DND-41 (cell line): ENCODE measurements around the gene ESR2.

Experiments used
- EZH2 ChIP-seq: IDR thresholded peaks from 3 replicates; pipeline ENCODE4 v1.6.1; 2012; ENCODE audit warnings: borderline replicate concordance, low read depth, mild to moderate bottlenecking, moderate library complexity, low read length, inconsistent platforms; ENCODE audit not compliant: severe bottlenecking
- TF ChIP-seq, protein P1 (sequence below): IDR thresholded peaks from 2 replicates; pipeline ENCODE4 v1.5.1; 2012; ENCODE audit warnings: borderline replicate concordance, low read length, moderate library complexity, mild to moderate bottlenecking; ENCODE audit not compliant: poor library complexity, severe bottlenecking; ENCODE audit errors: extremely low read depth

DNA sequence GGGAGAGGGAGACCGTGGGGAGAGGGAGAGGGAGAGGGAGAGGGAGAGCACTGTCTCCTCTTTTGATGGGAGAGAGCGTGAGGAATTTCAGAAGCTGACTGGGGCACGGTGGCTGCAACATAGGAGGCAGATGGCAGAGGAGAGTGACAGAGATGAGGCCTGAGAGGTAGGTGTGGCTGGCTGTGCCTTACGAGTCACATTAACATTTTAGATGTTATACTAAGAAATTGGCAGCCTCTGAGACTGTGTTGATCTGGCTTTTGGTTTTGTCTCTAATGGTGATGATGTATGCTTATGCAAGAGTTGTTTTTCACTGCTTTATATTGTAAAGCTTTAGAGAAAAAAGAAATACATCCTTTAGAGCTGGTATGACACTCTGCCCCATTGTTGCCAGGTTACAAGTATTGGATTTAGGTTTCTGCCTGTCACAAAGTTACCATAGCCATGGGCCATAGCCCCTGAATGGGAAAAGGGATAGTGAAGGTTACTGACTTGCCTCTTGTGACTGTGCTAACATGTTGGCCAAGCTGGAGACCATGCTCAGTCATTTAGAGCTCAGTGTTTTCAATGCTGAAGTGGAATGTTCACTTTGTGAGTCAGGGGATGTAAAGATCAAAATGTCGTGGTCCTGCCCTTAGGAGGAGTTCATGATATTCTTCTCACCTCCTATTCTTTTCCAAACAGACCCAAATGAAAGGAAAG, 255.2 kb downstream of the ESR2 start:
- TF ChIP-seq, protein P1, sequence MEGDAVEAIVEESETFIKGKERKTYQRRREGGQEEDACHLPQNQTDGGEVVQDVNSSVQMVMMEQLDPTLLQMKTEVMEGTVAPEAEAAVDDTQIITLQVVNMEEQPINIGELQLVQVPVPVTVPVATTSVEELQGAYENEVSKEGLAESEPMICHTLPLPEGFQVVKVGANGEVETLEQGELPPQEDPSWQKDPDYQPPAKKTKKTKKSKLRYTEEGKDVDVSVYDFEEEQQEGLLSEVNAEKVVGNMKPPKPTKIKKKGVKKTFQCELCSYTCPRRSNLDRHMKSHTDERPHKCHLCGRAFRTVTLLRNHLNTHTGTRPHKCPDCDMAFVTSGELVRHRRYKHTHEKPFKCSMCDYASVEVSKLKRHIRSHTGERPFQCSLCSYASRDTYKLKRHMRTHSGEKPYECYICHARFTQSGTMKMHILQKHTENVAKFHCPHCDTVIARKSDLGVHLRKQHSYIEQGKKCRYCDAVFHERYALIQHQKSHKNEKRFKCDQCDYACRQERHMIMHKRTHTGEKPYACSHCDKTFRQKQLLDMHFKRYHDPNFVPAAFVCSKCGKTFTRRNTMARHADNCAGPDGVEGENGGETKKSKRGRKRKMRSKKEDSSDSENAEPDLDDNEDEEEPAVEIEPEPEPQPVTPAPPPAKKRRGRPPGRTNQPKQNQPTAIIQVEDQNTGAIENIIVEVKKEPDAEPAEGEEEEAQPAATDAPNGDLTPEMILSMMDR: no peak
- TF ChIP-seq EZH2: no peak
